Cardiac muscle cell (in vitro differentiated cells and primary cell): ENCODE measurements around the gene ERBB2. TPM values are rescaled to one million over a fixed set of nuclear protein-coding genes. Genes with fewer than 3 reads are reported as not detected.
"Not testable (repeated sequence)": the region's sequence is repeated elsewhere in the genome, so short reads cannot be mapped to it uniquely, and the experiment has no call there.

Experiments used
- DNase-seq, 2 donors: peaks; one replicate each; pipeline versions ENCODE4 v3.0.0 to v3.0.0-alpha.2; 2010 to 2017; ENCODE audit warnings: low read depth in 1 of 2, low spot score in 1 of 2
- H3K27ac ChIP-seq: fragments of 200-600 bp; sonication (generic); 2 replicates; pipeline ENCODE4 v1.5.1; 2016
- H3K27me3 ChIP-seq: fragments of 200-600 bp; sonication (generic); 2 replicates; pipeline ENCODE4 v1.6.0; 2016; ENCODE audit warnings: control low read depth
- H3K36me3 ChIP-seq: fragments of 200-600 bp; sonication (generic); 2 replicates; pipeline ENCODE4 v1.5.1; 2016; ENCODE audit warnings: control low read depth
- H3K4me1 ChIP-seq: fragments of 200-600 bp; sonication (generic); 2 replicates; pipeline ENCODE4 v1.8.1; 2017; ENCODE audit warnings: low read depth, mild to moderate bottlenecking, mixed run types
- H3K4me3 ChIP-seq: fragments of 200-600 bp; sonication (generic); 2 replicates; pipeline ENCODE4 v1.5.1; 2016; ENCODE audit warnings: mild to moderate bottlenecking
- H3K9me3 ChIP-seq: fragments of 200-600 bp; sonication (generic); 2 replicates; pipeline ENCODE4 v1.5.1; 2017; ENCODE audit warnings: low read depth, mild to moderate bottlenecking, control low read depth
- CTCF ChIP-seq: IDR thresholded peaks from 2 replicates; pipeline ENCODE4 v1.5.1; 2012; ENCODE audit warnings: low read depth, mild to moderate bottlenecking, low read length
- polyA plus RNA-seq: library from polyadenylated mRNA; unstranded; fragments of >200 nt; fragmentation: Nextera tagmentation; extraction: Ambion mirVana; gene quantifications from 2 replicates; pipeline ENCODE4 v1.2.1, GENCODE V29; 2016
- total RNA-seq: library from RNA; depleted of rRNA; stranded (reverse); fragments of >200 nt; gene quantifications from 2 replicates; pipeline ENCODE4 v1.2.3, GENCODE V29; 2016

Gene ERBB2
- total and polyA plus RNA-seq, 2 experiments from 2014 or later = 194 to 310 TPM

GRCh38 chr17:39759204-39759603 is 59.3 kb downstream of the ERBB2 start:
- Histone ChIP-seq H3K27ac (no peak overlapping the region), H3K27me3 (no peaks in the 10 kb centered on the region), H3K36me3 (no peaks in the 10 kb centered on the region), H3K4me1 (peaks cover 13% of the 10 kb centered on the region), H3K4me3 (no peak overlapping the region), H3K9me3 (no peaks in the 10 kb centered on the region)
- TF ChIP-seq CTCF = no peak
- DNase-seq = no peak

GRCh38 chr17:39761861-39762496 is 62.1 kb downstream of the ERBB2 start:
- Histone ChIP-seq H3K4me1 (peaks cover 3% of the 10 kb centered on the region), H3K4me3 (no peak overlapping the region), H3K27ac (no peak overlapping the region), H3K27me3 (no peaks in the 10 kb centered on the region), H3K9me3 (no peaks in the 10 kb centered on the region), H3K36me3 (no peaks in the 10 kb centered on the region)
- no peak for DNase-seq
- TF ChIP-seq CTCF = no peak

GRCh38 chr17:39763051-39763820 is 63.4 kb downstream of the ERBB2 start:
- Histone ChIP-seq H3K4me3 (no peak overlapping the region), H3K27me3 (no peaks in the 10 kb centered on the region), H3K9me3 (no peaks in the 10 kb centered on the region), H3K27ac (no peak overlapping the region), H3K4me1 (peaks cover 8% of the 10 kb centered on the region), H3K36me3 (no peaks in the 10 kb centered on the region)
- no peak for TF ChIP-seq CTCF
- peak in 1 of 2 donors; percentile 73 for DNase-seq

GRCh38 chr17:39764171-39764570 is 64.3 kb downstream of the ERBB2 start:
- H3K36me3 ChIP-seq, DNase-seq, H3K4me3 ChIP-seq, H3K4me1 ChIP-seq, H3K27ac ChIP-seq, H3K9me3 ChIP-seq, H3K27me3 ChIP-seq: not testable (repeated sequence)

GRCh38 chr17:39765175-39765574 is 65.3 kb downstream of the ERBB2 start:
- H3K9me3 ChIP-seq = no peaks in the 10 kb centered on the region
- TF ChIP-seq CTCF = no peak
- no peaks in the 10 kb centered on the region for H3K27me3 ChIP-seq
- peaks cover 8% of the 10 kb centered on the region for H3K4me1 ChIP-seq
- no peak for DNase-seq
- no peak overlapping the region for H3K27ac ChIP-seq
- no peak overlapping the region for H3K4me3 ChIP-seq
- no peaks in the 10 kb centered on the region for H3K36me3 ChIP-seq

- TF ChIP-seq CTCF = no peak
- Histone ChIP-seq H3K9me3 (no peaks in the 10 kb centered on the region), H3K36me3 (no peaks in the 10 kb centered on the region), H3K27me3 (no peaks in the 10 kb centered on the region), H3K4me1 (peaks cover 8% of the 10 kb centered on the region), H3K4me3 (no peak overlapping the region), H3K27ac (no peak overlapping the region)
- DNase-seq = no peak
Measured at GRCh38 chr17:39765766-39766165, 65.9 kb downstream of the ERBB2 start.
